GM19397 (cell line): ENCODE results near the gene GATA1.

Source experiments
- ATAC-seq: cut with Tn5 transposase; IDR thresholded peaks from one replicate; pipeline ENCODE4 v1.9.1; 2021; ENCODE audit warnings: mild to moderate bottlenecking, moderate library complexity; ENCODE audit not compliant: unreplicated experiment

The GATA1 gene

DNA sequence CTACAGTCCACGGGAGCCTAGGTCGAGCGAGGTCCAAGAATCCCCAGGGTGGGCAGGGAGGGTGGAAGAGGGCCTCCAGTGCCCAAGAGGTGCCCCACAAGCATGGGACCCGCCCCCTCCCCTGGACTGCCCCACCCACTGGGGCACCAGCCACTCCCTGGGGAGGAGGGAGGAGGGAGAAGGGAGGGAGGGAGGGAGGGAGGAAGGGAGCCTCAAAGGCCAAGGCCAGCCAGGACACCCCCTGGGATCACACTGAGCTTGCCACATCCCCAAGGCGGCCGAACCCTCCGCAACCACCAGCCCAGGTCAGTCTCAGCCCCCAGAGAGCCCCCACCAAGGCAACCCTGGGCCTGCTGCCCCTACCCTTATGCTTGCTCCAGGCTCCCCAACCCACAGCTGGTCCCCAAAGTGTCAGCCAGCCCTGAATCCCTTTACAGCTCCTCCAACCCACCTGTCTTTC lies at the start of gene GATA1:
TSS of gene GATA1 (plus strand) at position 250 of the 460 bp plus-strand sequence. CDS start 4,520 bp downstream, outside the sequence.
- no peak for ATAC-seq

- ATAC-seq, result no peak
Observed at GRCh38 chrX:48736878-48737212, 49.5 kb upstream of the GATA1 start.

DNA sequence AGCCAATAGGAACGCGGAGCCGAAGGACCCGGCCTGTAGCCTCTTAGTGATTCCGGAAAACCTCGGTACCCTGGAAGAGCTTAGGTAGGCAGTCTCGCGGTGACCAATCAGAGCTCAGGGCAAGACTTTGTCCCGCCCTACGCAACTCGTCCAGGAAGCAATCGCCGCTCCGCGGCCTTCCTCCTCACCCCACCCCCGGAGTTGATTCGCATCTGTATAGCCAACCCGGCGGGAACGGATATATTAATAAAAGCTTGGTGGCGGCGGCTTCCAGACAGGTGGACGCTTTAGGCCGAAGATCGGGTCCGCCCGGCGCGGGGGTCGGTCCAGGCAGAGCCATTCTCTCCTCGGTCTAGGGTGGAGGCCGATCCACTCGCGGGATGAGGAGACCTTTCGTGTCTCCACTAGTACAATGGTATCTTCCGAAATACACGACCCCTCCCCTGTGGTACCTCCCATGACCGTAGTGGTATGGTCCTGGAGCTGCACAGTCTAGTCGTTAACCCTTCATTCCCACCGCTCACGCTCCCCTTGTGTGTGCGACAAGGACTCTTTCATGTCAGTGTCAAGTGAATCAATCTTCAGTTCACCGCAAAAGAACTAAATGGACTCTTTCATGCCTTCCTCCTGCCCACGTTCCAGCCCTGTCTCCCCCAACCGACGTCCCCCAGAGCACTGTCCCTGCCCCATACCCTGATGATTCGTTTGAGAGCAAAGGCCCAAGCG lies 49.0 kb upstream of the GATA1 start:
- peak; percentile 99 for ATAC-seq

- no peak for ATAC-seq
Observed at GRCh38 chrX:48737940-48738339, 48.5 kb upstream of the GATA1 start.

DNA sequence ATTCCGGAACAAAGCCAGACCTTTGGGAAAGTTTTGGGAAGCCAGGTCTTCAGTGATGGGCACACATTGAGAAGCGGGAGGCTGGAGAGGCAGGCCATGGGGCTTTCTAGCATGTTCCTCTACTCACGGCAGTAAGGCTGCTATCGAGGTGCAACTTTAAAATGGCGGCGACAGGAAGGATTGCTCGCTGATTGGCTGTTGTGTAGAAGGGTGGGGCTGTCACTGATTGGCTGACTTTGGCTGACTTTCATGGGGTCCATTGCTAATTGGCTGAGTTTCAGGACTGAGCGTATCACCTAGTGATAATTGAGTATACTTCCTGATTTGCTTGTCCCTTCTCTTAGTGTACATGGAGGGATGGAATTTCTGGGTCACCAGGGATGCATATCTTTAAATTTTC lies 44.6 kb upstream of the GATA1 start:
- no peak for ATAC-seq

GRCh38 chrX:48745222-48745621 lies 41.2 kb upstream of the GATA1 start:
- ATAC-seq, result no peak

- ATAC-seq, result no peak
Observed at GRCh38 chrX:48747415-48748016, 38.9 kb upstream of the GATA1 start.

DNA sequence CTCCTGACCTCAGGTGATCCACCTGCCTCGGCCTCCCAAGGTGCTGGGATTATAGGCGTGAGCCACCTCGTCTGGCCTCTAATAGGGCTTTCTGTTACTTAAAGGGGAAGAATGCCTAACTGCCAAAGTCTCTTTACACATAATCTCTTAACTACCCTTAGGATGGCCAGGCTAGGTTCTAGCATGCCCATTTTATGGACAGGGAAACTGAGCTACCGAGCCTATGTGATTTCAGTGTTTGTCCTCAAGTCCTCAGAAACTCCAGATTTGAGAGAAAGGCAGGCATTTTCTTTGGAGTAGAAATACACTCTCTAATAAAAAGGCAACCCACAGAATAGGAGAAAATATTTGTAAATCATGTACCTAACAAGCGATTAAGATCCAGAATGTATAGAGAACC lies 37.2 kb upstream of the GATA1 start:
- no peak for ATAC-seq

DNA sequence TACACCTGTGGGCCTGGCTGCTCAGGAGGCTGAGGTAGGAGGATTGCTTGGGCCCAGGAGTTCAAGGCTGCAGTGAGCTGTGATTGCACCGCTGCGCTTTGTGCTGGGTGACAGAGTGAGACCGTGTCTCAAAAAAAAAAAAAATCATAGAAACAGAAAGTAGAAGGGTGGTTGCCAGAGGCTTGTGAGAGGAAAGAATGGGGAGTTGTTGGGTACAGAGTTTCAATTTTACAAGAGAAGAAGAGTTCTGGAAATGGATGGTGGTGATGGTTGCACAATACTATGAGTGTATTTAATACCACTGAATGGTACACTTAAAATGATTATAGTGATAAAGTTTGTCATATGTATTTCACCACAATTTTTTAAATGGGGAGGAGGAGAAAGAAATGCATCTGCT lies 35.0 kb upstream of the GATA1 start:
- no peak for ATAC-seq

GRCh38 chrX:48752498-48752897 lies 33.9 kb upstream of the GATA1 start:
- no peak for ATAC-seq

DNA sequence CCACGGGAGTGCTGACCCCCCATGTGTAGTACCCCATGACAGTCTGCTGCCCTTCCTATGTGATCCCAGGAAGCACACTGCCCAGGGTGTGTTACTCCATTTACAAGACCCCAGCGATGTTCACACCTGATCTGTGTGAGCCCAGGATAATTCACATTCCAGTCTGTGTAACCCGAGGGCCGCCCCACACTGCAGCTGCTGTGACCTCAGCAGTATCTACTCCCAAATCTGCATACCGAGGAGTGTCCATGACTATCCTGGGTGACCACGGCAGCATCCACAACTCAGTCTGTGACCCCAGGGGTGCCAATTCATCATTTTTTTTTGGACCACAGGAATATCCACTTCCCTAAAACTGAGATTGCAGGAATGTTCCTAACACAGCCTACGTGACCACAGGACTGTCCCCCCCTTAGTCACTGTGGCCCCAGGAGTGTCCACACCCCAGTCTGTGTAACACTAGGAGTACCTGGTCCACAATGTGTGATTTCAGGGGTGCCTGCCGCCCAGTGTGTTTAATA lies 32.6 kb upstream of the GATA1 start:
- ATAC-seq, result no peak

DNA sequence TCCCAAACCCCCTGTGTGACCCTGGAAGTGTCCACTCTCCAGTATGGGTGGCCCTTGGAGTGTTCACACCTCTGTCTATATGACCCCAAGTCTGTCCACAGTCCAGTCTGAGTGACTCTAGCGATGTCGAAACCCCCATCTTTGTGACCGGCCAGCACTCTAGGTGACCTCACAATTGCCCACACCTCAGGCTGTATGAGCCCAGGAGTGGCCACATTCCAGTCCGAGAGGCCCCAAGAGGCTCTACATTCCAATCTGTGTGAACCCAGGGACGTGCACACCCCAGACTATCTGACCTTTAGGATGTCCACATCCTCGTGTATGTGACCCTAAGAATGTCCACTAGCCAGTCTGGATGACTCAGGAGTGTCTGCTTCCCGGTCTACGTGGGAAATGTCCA lies 32.2 kb upstream of the GATA1 start:
- no peak for ATAC-seq

DNA sequence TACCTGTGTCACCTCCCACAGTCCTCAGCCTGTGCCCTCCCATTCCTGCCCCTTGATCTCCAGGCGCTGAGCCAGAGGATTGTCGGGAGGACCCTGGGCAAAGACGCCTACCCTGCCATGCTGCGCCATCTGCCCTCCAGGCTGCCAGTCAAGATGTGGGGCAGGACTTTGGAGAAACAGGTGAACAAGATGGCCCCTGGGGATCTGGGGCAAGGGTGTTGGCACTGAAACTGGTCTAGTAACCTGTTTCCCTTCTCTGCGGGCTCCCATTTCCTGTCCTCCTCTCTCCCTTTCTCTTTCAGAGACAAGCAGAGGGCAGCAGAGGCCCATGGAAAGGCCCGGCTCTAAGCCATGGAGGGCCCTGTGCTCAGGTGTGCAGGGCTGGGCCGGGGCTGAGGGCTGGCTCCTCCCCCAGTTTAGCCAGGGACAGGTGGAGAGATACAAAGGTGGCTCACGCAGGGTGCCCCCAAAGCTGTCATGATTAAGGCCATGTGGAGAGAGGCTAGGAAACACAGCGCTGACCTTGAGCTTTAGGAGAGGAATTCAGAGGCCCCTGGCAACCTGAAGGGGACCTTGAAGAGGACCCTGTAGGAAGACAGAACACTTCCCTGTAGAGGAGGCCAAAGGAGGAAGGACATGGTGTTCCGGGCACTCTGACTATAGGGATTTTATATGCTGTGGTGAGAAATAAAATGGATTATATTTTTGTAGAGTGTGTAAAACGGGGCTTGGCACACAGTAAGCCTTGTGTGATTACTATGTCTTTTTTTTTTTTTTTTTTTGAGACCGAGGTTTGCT lies 24.5 kb upstream of the GATA1 start, which contains the start of gene GLOD5:
TSS of gene GLOD5 (plus strand) at position 74 of the 798 bp plus-strand sequence. CDS start at position 118, 44 bp downstream.
- ATAC-seq, result no peak

DNA sequence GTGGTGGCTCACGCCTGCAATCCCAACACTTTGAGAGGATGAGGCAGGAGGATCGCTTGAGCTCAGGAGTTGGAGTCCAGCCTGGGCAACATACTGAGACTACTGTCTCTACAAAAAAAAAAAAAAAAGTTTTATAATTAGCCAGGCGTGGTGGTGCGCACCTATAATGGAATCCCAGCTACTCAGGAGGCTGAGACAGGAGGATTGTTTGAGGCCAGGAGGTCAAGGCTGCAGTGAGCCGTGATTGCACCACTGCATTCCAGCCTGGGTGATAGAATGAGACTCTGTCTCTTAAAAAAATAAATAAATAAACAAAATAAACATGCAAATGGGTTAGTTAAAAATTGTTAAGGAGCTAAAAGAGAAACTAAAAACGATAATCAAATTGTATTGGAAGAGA lies 17.2 kb upstream of the GATA1 start:
- no peak for ATAC-seq

DNA sequence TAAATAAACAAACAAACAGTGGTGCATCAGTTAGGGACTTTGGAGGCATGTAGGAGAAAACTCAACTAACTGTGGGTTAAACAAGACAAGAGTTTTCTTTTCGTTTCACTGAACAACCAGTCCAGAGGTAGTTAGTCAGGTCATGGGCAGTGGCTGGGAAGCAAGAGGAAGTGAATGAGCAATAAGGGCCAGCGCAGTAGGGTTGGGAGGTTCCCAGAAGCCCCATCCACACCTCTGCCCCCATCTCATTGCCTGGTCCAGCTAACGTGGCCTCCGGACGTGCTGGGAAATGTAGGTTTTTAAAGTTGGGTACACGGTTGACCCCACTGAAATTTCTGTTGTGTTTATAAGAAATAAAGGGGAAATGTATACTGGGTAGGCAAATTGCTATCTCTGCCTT lies 16.1 kb upstream of the GATA1 start:
- ATAC-seq, result no peak

GRCh38 chrX:48772602-48773001 lies 13.8 kb upstream of the GATA1 start:
- no peak for ATAC-seq

DNA sequence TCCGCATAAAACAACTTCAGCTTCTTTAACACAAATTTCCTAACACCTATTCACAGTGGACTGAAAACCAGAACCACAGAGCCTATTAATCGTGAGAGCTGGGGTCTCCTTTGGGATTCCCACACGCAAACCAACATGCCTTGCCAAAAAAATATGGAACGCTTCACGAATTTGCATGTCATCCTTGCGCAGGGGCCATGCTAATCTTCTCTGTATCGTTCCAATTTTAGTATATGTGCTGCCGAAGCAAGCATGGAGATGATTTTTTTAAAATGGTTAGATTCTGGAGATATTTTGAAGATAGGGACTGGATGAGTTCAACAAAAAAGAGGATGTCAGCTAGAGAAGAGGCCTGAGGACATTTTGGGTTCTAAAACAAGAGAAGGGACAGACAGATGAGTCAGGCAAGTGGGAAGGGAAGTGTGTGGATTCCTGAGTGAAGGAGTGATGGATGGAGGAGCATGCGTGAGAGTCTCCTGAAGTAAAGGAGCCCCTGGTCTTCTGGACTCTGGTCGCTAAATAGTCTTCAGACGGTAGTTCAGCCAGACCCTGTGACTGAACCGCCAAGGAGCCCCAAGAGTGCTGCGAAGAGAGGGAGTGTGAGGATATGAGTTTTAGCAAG lies 9.5 kb upstream of the GATA1 start:
- no peak for ATAC-seq

DNA sequence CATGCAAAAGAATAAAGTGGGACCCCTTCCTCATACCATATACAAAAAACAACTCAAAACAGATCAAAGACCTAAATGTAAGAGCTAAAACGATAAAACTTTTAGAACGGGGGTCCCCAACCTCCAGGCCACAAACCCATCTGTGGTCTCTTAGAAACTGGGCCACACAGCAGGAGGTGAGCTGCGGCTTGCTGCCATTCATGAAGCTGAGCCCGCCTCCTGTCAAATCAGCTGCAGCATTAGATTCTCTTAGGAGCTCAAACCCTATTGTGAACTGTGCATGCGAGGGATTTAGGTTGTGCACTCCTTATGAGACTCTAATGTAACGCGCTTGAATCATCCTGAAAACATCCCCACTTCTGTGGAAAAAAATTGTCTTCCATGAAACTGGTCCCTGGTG lies 7.0 kb upstream of the GATA1 start:
- no peak for ATAC-seq

GRCh38 chrX:48781705-48782104 lies 4.7 kb upstream of the GATA1 start:
- ATAC-seq, result no peak

- no peak for ATAC-seq
Observed at GRCh38 chrX:48782216-48782615, 4.2 kb upstream of the GATA1 start.

GRCh38 chrX:48782795-48783194 lies 3.6 kb upstream of the GATA1 start:
- no peak for ATAC-seq
